GM06990 (cell line): ENCODE data around the gene VOPP1.

Experiments
- DNase-seq: peaks from one replicate; pipeline ENCODE4 v3.0.0-alpha.2; 2011; ENCODE audit not compliant: insufficient read length; ENCODE audit errors: extremely low read depth
- H3K27me3 ChIP-seq: replicated peaks from 2 replicates; pipeline ENCODE4 v1.6.0; 2011; ENCODE audit warnings: low read length; ENCODE audit not compliant: control insufficient read depth, insufficient read depth
- H3K36me3 ChIP-seq: 2 replicates; pipeline ENCODE4 v1.5.1; 2011; ENCODE audit warnings: low read length; ENCODE audit not compliant: control insufficient read depth, insufficient read depth
- H3K4me3 ChIP-seq: replicated peaks from 2 replicates; pipeline ENCODE4 v1.5.1; 2011; ENCODE audit warnings: low read depth, mild to moderate bottlenecking, control low read depth, low read length
- TF ChIP-seq, protein P1 (sequence below): IDR thresholded peaks from 2 replicates; pipeline ENCODE4 v1.5.1; 2011; ENCODE audit warnings: low read length, control low read depth, mild to moderate bottlenecking, inconsistent platforms; ENCODE audit not compliant: insufficient read depth, poor library complexity, severe bottlenecking

The VOPP1 gene

DNA sequence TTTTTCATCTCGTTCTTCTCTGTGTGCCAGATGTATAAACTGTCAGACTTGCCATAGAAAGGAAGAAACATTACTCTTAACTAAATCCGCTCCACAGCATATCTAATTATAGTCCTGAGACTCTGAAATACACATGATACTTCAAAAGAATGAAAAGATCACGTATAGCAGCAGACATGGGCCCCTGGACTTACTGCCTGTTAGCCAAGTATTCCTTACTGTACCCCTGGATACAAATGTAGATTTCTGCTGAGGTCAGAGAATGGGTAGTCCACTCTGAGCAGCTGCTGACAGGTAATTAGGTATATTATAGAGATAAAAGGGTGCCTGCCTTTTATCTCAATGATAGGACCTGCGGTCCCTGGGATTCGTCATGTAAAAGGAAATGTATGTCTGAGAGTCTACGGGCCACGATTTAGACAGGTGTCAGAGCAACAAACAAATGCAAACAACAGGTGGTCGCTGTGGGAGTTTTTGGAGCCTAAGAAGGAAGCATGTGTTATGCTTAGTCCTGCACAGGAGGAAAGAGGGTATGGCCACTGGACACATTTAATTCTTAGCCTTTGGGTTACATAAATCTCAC, 69.4 kb downstream of the VOPP1 start:
- no peaks in the 10 kb centered on the region for H3K27me3 ChIP-seq
- TF ChIP-seq, protein P1, sequence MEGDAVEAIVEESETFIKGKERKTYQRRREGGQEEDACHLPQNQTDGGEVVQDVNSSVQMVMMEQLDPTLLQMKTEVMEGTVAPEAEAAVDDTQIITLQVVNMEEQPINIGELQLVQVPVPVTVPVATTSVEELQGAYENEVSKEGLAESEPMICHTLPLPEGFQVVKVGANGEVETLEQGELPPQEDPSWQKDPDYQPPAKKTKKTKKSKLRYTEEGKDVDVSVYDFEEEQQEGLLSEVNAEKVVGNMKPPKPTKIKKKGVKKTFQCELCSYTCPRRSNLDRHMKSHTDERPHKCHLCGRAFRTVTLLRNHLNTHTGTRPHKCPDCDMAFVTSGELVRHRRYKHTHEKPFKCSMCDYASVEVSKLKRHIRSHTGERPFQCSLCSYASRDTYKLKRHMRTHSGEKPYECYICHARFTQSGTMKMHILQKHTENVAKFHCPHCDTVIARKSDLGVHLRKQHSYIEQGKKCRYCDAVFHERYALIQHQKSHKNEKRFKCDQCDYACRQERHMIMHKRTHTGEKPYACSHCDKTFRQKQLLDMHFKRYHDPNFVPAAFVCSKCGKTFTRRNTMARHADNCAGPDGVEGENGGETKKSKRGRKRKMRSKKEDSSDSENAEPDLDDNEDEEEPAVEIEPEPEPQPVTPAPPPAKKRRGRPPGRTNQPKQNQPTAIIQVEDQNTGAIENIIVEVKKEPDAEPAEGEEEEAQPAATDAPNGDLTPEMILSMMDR, result no peak
- H3K4me3 ChIP-seq, result no peak overlapping the region
- no peak for DNase-seq
- H3K36me3 ChIP-seq, result peaks cover 19% of the 10 kb centered on the region

DNA sequence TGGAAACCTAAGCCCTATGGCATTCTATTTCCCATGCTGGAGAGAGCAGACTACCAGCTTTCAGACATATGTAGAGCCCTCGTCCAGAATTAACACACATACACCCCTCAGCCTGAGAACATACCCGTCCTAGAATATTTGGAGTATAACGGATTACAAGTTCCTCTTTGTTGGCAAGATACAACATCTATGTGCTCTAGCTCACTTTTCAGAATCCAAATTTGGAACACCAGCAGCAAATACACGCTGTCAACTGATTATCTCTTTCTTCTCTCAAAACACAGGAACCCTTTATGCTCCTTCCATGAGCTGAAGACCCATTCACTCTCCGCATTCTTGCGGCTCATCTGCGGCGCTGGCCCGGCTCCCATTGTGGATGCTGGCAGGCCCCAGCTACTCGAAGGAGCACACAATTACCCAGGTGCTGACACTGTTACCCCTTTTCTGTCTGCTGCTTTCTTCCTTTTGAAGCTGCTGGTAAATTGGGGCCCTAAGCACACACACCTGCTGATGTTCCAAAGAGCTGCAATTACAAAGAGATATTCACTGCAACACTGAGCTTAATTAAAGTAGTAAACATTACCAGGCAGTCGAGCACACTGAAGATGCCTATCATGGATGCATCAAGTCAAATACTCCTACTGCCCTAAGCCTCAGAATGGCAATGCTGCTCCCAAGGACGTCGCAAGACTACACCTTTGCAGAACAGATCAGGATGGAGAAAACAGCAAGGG, 70.0 kb downstream of the VOPP1 start:
- Histone ChIP-seq H3K36me3 (peaks cover 25% of the 10 kb centered on the region), H3K27me3 (no peaks in the 10 kb centered on the region), H3K4me3 (no peak overlapping the region)
- no peak for DNase-seq
- TF ChIP-seq, protein P1, result no peak

DNA sequence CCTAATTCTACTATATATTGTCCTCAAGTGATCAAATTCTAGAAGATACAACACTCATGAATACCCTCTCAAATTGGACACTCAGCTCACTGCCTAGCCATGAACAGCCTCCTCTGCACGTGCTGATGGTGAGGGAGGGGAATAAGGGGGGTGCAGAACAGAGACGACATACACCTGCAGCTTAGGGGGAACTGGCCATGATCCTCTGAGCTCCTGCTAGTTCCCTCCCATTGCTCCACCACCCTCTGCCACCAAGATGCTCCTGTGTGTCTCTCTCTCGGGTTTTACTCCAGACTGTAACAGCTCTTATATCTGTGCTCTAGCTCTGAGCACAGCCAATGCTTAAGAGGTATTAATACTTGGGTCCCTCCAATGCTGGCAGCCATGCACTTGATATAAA, 70.7 kb downstream of the VOPP1 start:
- TF ChIP-seq, protein P1, result no peak
- Histone ChIP-seq H3K4me3 (no peak overlapping the region), H3K36me3 (peaks cover 31% of the 10 kb centered on the region), H3K27me3 (no peaks in the 10 kb centered on the region)
- no peak for DNase-seq

DNA sequence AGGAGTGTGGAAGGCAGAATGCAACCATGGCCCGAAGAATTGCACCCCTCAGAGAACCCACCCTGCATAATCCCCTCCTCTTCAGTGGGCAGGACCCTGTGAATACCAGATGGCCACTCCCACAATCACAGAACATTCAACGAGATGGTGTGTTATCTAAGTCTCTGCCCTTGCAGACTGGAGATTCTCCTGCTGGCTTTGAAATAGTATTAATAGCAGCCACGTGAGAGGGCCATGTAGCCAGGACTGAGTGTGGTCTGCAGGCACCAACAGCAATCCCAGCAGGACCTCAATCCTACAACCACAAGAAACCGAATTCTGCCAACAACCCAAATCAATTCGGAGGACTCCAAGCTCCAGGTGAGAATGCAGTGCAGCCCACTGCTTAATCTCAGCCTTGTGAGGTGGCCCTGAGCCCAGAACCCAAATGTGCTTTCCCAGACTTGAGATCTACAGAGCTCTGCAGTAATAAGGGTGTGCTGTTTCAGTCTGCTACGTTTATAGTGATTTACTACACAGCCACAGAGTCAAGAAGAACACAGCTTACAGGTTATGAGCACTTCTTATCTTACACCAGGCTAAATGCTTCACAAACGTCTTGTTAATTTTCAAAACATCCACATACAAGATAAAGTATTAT, 72.1 kb downstream of the VOPP1 start:
- Histone ChIP-seq H3K27me3 (no peaks in the 10 kb centered on the region), H3K4me3 (no peak overlapping the region), H3K36me3 (peaks cover 42% of the 10 kb centered on the region)
- TF ChIP-seq, protein P1, result no peak
- DNase-seq, result no peak

DNA sequence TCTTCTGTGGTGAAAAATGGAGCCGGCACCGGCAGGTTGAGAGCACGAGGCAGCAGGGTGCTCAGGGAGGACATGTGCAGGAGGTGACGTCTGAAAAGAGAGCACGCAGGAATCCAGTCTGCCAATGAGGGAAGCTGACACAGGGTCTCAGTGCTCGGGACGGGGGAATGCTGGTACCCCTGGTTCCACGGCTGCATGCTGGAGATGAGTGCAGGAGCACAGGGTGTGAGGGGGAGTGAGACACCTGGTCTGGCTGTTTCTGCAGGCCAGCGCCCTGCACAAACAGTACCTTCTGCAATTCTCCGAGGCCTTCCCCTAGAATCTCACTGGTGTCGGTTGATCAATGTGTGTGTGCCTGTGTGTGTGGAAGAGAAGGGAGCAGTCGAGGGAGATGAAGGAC, 72.7 kb downstream of the VOPP1 start:
- Histone ChIP-seq H3K27me3 (no peaks in the 10 kb centered on the region), H3K36me3 (peaks cover 44% of the 10 kb centered on the region), H3K4me3 (no peak overlapping the region)
- DNase-seq, result no peak
- TF ChIP-seq, protein P1, result no peak
